WTC11 (cell line): Measurements from ENCODE around the gene ADCY1. TPM values are rescaled to one million over a fixed set of nuclear protein-coding genes. Genes with fewer than 3 reads are reported as not detected.

Source experiments
- ATAC-seq: fragments of 200-7000 bp; cut with Tn5 transposase; 2 replicates; pipeline ENCODE4 v1.10.0; 2021; ENCODE audit warnings: mild to moderate bottlenecking, moderate library complexity
- CTCF ChIA-PET: fragments of 300-600 bp; sonication (Branson Sonifier 250); formaldehyde crosslinking; loops from one replicate; lab custom pipeline; 2021; ENCODE audit warnings: antibody characterized with exemption; lab: Charles Lee
- POLR2A ChIA-PET: fragments of 350-600 bp; sonication (Branson Sonifier 250); formaldehyde crosslinking; loops from one replicate; lab custom pipeline; 2021; ENCODE audit warnings: antibody characterized with exemption; lab: Charles Lee
- DNase-seq: peaks from one replicate; pipeline ENCODE4 v3.0.0; 2021; ENCODE audit warnings: low spot score
- H3K27ac Mint-ChIP-seq: 2 replicates; pipeline ENCODE4 v1.8.0; 2021; ENCODE audit warnings: mixed read lengths
- H3K27me3 Mint-ChIP-seq: 2 replicates; pipeline ENCODE4 v1.8.0; 2021; ENCODE audit warnings: low read depth, mild to moderate bottlenecking, moderate library complexity, mixed read lengths
- H3K36me3 Mint-ChIP-seq: 2 replicates; pipeline ENCODE4 v1.8.0; 2021; ENCODE audit warnings: mixed read lengths
- H3K4me1 Mint-ChIP-seq: 2 replicates; pipeline ENCODE4 v1.8.0; 2022; ENCODE audit warnings: mixed read lengths
- H3K4me3 Mint-ChIP-seq: 2 replicates; pipeline ENCODE4 v1.8.0; 2021; ENCODE audit warnings: mild to moderate bottlenecking, moderate library complexity, mixed read lengths
- H3K9me3 Mint-ChIP-seq: 2 replicates; pipeline ENCODE4 v1.8.0; 2021; ENCODE audit warnings: mixed read lengths
- AR ChIP-seq: fragments of 250-450 bp; sonication (Bioruptor Pico); IDR thresholded peaks from 2 replicates; pipeline ENCODE4 v1.9.0; 2021; ENCODE audit warnings: mild to moderate bottlenecking
- E2F1 ChIP-seq: sonication (generic); formaldehyde crosslinking; IDR thresholded peaks from 2 replicates; pipeline ENCODE4 v1.8.0; 2022; ENCODE audit warnings: mild to moderate bottlenecking, missing genetic modification reagents
- ETV6 ChIP-seq: sonication (generic); formaldehyde crosslinking; IDR thresholded peaks from 2 replicates; pipeline ENCODE4 v1.8.1; 2022; ENCODE audit warnings: mild to moderate bottlenecking, missing genetic modification reagents
- KAT7 ChIP-seq: sonication (generic); formaldehyde crosslinking; IDR thresholded peaks from 2 replicates; pipeline ENCODE4 v1.8.1; 2023; ENCODE audit warnings: missing genetic modification reagents, mild to moderate bottlenecking, borderline replicate concordance
- NR2C2 ChIP-seq: sonication (generic); formaldehyde crosslinking; IDR thresholded peaks from 2 replicates; pipeline ENCODE4 v1.8.0; 2022; ENCODE audit warnings: mild to moderate bottlenecking, missing genetic modification reagents
- PREB ChIP-seq: sonication (generic); formaldehyde crosslinking; IDR thresholded peaks from 2 replicates; pipeline ENCODE4 v1.8.1; 2022; ENCODE audit warnings: mild to moderate bottlenecking, missing genetic modification reagents, moderate library complexity, borderline replicate concordance
- STAT6 ChIP-seq: sonication (generic); formaldehyde crosslinking; conservative IDR thresholded peaks from 2 replicates; pipeline ENCODE4 v1.8.1; 2023; ENCODE audit warnings: mild to moderate bottlenecking, low read depth, missing genetic modification reagents, moderate library complexity
- TP53 ChIP-seq: sonication (generic); formaldehyde crosslinking; IDR thresholded peaks from 2 replicates; pipeline ENCODE4 v1.8.1; 2023; ENCODE audit warnings: mild to moderate bottlenecking, missing genetic modification reagents
- ZNF232 ChIP-seq: sonication (generic); formaldehyde crosslinking; IDR thresholded peaks from 2 replicates; pipeline ENCODE4 v1.8.0; 2022; ENCODE audit warnings: mild to moderate bottlenecking, missing genetic modification reagents
- ZNF396 ChIP-seq: fragments of 250-450 bp; sonication (Bioruptor Pico); IDR thresholded peaks from 2 replicates; pipeline ENCODE4 v1.8.0; 2021; ENCODE audit warnings: mild to moderate bottlenecking, moderate library complexity, borderline replicate concordance
- total RNA-seq: library from RNA; stranded (reverse); gene quantifications from 3 replicates; pipeline ENCODE4 v1.2.3, GENCODE V29; 2021
- TF ChIP-seq, protein P1 (sequence below): fragments of 250-450 bp; sonication (Bioruptor Pico); IDR thresholded peaks from 2 replicates; pipeline ENCODE4 v1.9.0; 2021; ENCODE audit warnings: mild to moderate bottlenecking, borderline replicate concordance
- TF ChIP-seq, protein P2 (sequence below): sonication (generic); formaldehyde crosslinking; IDR thresholded peaks from 2 replicates; pipeline ENCODE4 v1.8.0; 2023; ENCODE audit warnings: missing genetic modification reagents, mild to moderate bottlenecking, borderline replicate concordance
- TF ChIP-seq, protein P3 (sequence below): sonication (generic); formaldehyde crosslinking; IDR thresholded peaks from 2 replicates; pipeline ENCODE4 v1.8.1; 2022; ENCODE audit warnings: missing genetic modification reagents, borderline replicate concordance

The ADCY1 gene
- total RNA-seq, 1 experiment from 2014 or later, result 29.0 TPM

- no peak for TF ChIP-seq AR (CRISPR knock-in tag)
- no peak for TF ChIP-seq KAT7 (CRISPR knock-in tag)
- no peak for TF ChIP-seq ZNF232 (CRISPR knock-in tag)
- no peak for TF ChIP-seq STAT6
Measured at GRCh38 chr7:45623740-45624391, 49.7 kb downstream of the ADCY1 start (continued).

- DNase-seq (no peak), ATAC-seq (no peak)
- Mint-ChIP-seq H3K4me1 (no peaks in the 10 kb centered on the region), H3K4me3 (no peak overlapping the region), H3K27ac (no peak overlapping the region), H3K9me3 (peaks cover 24% of the 10 kb centered on the region), H3K27me3 (no peaks in the 10 kb centered on the region; the same call in 1 of the 2 replicates), H3K36me3 (peaks cover 29% of the 10 kb centered on the region)
- ChIA-PET POLR2A (no interaction called here), CTCF (no interaction called here)
- TF ChIP-seq E2F1, result no peak
- TF ChIP-seq, protein P1, sequence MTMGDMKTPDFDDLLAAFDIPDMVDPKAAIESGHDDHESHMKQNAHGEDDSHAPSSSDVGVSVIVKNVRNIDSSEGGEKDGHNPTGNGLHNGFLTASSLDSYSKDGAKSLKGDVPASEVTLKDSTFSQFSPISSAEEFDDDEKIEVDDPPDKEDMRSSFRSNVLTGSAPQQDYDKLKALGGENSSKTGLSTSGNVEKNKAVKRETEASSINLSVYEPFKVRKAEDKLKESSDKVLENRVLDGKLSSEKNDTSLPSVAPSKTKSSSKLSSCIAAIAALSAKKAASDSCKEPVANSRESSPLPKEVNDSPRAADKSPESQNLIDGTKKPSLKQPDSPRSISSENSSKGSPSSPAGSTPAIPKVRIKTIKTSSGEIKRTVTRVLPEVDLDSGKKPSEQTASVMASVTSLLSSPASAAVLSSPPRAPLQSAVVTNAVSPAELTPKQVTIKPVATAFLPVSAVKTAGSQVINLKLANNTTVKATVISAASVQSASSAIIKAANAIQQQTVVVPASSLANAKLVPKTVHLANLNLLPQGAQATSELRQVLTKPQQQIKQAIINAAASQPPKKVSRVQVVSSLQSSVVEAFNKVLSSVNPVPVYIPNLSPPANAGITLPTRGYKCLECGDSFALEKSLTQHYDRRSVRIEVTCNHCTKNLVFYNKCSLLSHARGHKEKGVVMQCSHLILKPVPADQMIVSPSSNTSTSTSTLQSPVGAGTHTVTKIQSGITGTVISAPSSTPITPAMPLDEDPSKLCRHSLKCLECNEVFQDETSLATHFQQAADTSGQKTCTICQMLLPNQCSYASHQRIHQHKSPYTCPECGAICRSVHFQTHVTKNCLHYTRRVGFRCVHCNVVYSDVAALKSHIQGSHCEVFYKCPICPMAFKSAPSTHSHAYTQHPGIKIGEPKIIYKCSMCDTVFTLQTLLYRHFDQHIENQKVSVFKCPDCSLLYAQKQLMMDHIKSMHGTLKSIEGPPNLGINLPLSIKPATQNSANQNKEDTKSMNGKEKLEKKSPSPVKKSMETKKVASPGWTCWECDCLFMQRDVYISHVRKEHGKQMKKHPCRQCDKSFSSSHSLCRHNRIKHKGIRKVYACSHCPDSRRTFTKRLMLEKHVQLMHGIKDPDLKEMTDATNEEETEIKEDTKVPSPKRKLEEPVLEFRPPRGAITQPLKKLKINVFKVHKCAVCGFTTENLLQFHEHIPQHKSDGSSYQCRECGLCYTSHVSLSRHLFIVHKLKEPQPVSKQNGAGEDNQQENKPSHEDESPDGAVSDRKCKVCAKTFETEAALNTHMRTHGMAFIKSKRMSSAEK (CRISPR knock-in tag), result no peak
Measured at GRCh38 chr7:45624392-45624760, 50.2 kb downstream of the ADCY1 start.

GRCh38 chr7:45625067-45625466, 50.9 kb downstream of the ADCY1 start:
- Mint-ChIP-seq H3K27ac (no peak overlapping the region; the same call in none of the 2 replicates), H3K27me3 (no peaks in the 10 kb centered on the region; the same call in 1 of the 2 replicates)
- no peak for ATAC-seq
- TF ChIP-seq PREB (CRISPR knock-in tag) (no peak), ZNF232 (CRISPR knock-in tag) (no peak), TP53 (CRISPR knock-in tag) (no peak), NR2C2 (CRISPR knock-in tag) (no peak), ETV6 (CRISPR knock-in tag) (no peak), ZNF396 (no peak)
- TF ChIP-seq, protein P2, sequence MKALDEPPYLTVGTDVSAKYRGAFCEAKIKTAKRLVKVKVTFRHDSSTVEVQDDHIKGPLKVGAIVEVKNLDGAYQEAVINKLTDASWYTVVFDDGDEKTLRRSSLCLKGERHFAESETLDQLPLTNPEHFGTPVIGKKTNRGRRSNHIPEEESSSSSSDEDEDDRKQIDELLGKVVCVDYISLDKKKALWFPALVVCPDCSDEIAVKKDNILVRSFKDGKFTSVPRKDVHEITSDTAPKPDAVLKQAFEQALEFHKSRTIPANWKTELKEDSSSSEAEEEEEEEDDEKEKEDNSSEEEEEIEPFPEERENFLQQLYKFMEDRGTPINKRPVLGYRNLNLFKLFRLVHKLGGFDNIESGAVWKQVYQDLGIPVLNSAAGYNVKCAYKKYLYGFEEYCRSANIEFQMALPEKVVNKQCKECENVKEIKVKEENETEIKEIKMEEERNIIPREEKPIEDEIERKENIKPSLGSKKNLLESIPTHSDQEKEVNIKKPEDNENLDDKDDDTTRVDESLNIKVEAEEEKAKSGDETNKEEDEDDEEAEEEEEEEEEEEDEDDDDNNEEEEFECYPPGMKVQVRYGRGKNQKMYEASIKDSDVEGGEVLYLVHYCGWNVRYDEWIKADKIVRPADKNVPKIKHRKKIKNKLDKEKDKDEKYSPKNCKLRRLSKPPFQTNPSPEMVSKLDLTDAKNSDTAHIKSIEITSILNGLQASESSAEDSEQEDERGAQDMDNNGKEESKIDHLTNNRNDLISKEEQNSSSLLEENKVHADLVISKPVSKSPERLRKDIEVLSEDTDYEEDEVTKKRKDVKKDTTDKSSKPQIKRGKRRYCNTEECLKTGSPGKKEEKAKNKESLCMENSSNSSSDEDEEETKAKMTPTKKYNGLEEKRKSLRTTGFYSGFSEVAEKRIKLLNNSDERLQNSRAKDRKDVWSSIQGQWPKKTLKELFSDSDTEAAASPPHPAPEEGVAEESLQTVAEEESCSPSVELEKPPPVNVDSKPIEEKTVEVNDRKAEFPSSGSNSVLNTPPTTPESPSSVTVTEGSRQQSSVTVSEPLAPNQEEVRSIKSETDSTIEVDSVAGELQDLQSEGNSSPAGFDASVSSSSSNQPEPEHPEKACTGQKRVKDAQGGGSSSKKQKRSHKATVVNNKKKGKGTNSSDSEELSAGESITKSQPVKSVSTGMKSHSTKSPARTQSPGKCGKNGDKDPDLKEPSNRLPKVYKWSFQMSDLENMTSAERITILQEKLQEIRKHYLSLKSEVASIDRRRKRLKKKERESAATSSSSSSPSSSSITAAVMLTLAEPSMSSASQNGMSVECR, result no peak
- TF ChIP-seq, protein P3, sequence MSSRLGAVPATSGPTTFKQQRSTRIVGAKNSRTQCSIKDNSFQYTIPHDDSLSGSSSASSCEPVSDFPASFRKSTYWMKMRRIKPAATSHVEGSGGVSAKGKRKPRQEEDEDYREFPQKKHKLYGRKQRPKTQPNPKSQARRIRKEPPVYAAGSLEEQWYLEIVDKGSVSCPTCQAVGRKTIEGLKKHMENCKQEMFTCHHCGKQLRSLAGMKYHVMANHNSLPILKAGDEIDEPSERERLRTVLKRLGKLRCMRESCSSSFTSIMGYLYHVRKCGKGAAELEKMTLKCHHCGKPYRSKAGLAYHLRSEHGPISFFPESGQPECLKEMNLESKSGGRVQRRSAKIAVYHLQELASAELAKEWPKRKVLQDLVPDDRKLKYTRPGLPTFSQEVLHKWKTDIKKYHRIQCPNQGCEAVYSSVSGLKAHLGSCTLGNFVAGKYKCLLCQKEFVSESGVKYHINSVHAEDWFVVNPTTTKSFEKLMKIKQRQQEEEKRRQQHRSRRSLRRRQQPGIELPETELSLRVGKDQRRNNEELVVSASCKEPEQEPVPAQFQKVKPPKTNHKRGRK, result no peak

More at GRCh38 chr7:45625067-45625466, 50.9 kb downstream of the ADCY1 start:
- H3K36me3 Mint-ChIP-seq, result peaks cover 30% of the 10 kb centered on the region
- H3K9me3 Mint-ChIP-seq, result peaks cover 22% of the 10 kb centered on the region
- H3K4me3 Mint-ChIP-seq, result no peak overlapping the region
- POLR2A ChIA-PET, result no interaction called here
- CTCF ChIA-PET, result no interaction called here
- no peaks in the 10 kb centered on the region for H3K4me1 Mint-ChIP-seq
- DNase-seq, result no peak
